Measurements from ENCODE around the gene BTBD9.

BTBD9 gene

DNA sequence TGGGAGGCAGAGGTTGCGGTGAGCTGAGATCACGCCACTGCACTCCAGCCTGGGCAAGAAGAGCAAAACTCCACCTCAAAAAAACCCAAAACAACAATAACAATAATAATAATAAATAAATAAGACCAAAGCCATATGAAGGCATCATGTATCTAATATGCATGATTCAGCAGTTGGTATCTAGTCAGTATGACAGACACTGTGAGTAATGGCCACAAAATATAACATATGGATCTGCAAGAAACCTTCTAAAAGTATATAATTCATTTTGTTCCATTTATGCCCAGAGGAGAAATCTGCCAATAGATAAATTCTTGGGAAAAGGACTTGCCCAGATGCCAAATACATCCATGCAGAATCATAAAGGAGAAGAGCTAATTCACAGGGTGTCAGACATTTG, 252.3 kb downstream of the BTBD9 start:
- Histone ChIP-seq H3K4me2 (ENCODE audit: low read length) (no peak overlapping the region), H3K4ac (ENCODE audit: low read depth, low read length) (no peak overlapping the region), H3K23ac (ENCODE audit: low read length) (no peak overlapping the region), H3K79me1 (ENCODE audit: low read length) (no peaks in the 10 kb centered on the region), H2AK5ac (ENCODE audit: low read length) (no peak overlapping the region), H3K79me2 (ENCODE audit: control insufficient read depth, insufficient read depth, low read length) (no peaks in the 10 kb centered on the region), H2BK15ac (replicated peaks; ENCODE audit: low read depth) (peak overlapping the region; percentile 19), H3K4me3 (ENCODE audit: low read length) (no peak overlapping the region), H3K18ac (ENCODE audit: low read length) (no peak overlapping the region), H3K27me3 (ENCODE audit: insufficient read depth, low read length, poor library complexity) (no peaks in the 10 kb centered on the region), H3K27ac (ENCODE audit: low read depth, low read length) (no peak overlapping the region), H3K9ac (ENCODE audit: low read length) (no peak overlapping the region), H2BK120ac (ENCODE audit: low read depth, low read length) (no peak overlapping the region), H3K36me3 (ENCODE audit: control insufficient read depth, insufficient read depth, low read length) (no peaks in the 10 kb centered on the region), H2BK5ac (ENCODE audit: low read length) (no peak overlapping the region), H3K56ac (ENCODE audit: low read length) (no peak overlapping the region), H3K4me1 (ENCODE audit: control insufficient read depth, low read depth, low read length) (no peaks in the 10 kb centered on the region), H4K5ac (ENCODE audit: low read length) (no peak overlapping the region), H4K8ac (ENCODE audit: low read depth, low read length) (no peak overlapping the region)
- WGBS (ENCODE audit: extremely low coverage, insufficient coverage, low lambda C conversion rate): no CpG with 5 or more reads among the region's 2 CpGs
- no peak for DNase-seq

DNA sequence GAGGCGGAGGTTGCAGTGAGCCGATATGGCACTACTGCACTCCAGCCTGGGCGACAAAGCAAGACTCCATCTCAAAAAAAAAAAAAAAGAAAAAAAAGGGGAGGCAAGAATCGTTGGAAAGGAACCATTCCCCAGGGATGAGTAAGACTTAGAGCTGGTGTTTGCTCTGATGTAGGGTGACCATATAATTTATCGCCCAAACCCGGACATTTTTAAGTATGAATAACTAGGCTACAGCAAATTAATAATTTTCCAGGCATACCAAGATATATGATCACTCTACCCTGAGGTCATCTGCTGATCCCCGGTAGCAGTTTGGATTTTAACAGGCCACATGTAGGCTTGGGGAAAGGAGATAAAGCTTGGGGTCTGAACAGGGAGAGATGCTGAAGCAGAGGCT, 260.9 kb downstream of the BTBD9 start:
- no peak for DNase-seq
- H2BK120ac ChIP-seq (ENCODE audit: low read depth, low read length): no peak overlapping the region
- no peak overlapping the region for H3K56ac ChIP-seq (ENCODE audit: low read length)
- no peak overlapping the region for H3K23ac ChIP-seq (ENCODE audit: low read length)
- H3K4me2 ChIP-seq (ENCODE audit: low read length): no peak overlapping the region
- no peaks in the 10 kb centered on the region for H3K27me3 ChIP-seq (ENCODE audit: insufficient read depth, low read length, poor library complexity)
- H3K79me2 ChIP-seq (ENCODE audit: control insufficient read depth, insufficient read depth, low read length): no peaks in the 10 kb centered on the region
- H2BK15ac ChIP-seq (replicated peaks; ENCODE audit: low read depth): peak overlapping the region; percentile 13
- H3K9ac ChIP-seq (ENCODE audit: low read length): no peak overlapping the region
- H3K4ac ChIP-seq (ENCODE audit: low read depth, low read length): no peak overlapping the region
- no peak overlapping the region for H3K18ac ChIP-seq (ENCODE audit: low read length)
- no peak overlapping the region for H3K4me3 ChIP-seq (ENCODE audit: low read length)
- H4K8ac ChIP-seq (ENCODE audit: low read depth, low read length): no peak overlapping the region
- no peaks in the 10 kb centered on the region for H3K4me1 ChIP-seq (ENCODE audit: control insufficient read depth, low read depth, low read length)
- no peak overlapping the region for H2AK5ac ChIP-seq (ENCODE audit: low read length)
- no CpG with 5 or more reads among the region's 7 CpGs for WGBS (ENCODE audit: extremely low coverage, insufficient coverage, low lambda C conversion rate)
- H3K79me1 ChIP-seq (ENCODE audit: low read length): no peaks in the 10 kb centered on the region
- H2BK5ac ChIP-seq (ENCODE audit: low read length): no peak overlapping the region
- no peak overlapping the region for H4K5ac ChIP-seq (ENCODE audit: low read length)
- no peaks in the 10 kb centered on the region for H3K36me3 ChIP-seq (ENCODE audit: control insufficient read depth, insufficient read depth, low read length)
- H3K27ac ChIP-seq (ENCODE audit: low read depth, low read length): no peak overlapping the region

DNA sequence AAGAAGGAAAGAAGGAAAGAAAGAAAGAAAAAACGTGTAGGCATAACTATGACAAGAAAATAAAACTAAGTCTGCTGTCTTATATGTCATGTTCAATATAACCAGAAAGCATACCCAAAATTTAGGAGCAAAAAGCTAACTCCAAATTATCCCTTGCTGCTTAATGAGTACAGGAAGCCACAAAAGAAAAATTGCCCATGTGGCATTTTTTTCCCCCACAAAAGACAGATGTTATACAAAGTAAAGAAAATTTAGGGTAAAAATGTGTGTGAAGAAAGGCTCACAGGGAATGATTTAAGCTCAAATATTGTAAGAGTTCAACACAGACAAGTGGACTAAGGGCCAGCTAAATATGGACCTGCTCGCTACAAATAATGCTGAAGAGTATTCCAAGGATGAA, 263.8 kb downstream of the BTBD9 start:
- no peak overlapping the region for H2BK15ac ChIP-seq (replicated peaks; ENCODE audit: low read depth)
- no peak overlapping the region for H3K4ac ChIP-seq (ENCODE audit: low read depth, low read length)
- H3K23ac ChIP-seq (ENCODE audit: low read length): no peak overlapping the region
- no peak overlapping the region for H3K18ac ChIP-seq (ENCODE audit: low read length)
- H2BK120ac ChIP-seq (ENCODE audit: low read depth, low read length): no peak overlapping the region
- H3K27me3 ChIP-seq (ENCODE audit: insufficient read depth, low read length, poor library complexity): no peaks in the 10 kb centered on the region
- H3K9ac ChIP-seq (ENCODE audit: low read length): no peak overlapping the region
- no CpG with 5 or more reads among the region's 2 CpGs for WGBS (ENCODE audit: extremely low coverage, insufficient coverage, low lambda C conversion rate)
- no peaks in the 10 kb centered on the region for H3K4me1 ChIP-seq (ENCODE audit: control insufficient read depth, low read depth, low read length)
- DNase-seq: no peak
- no peaks in the 10 kb centered on the region for H3K79me2 ChIP-seq (ENCODE audit: control insufficient read depth, insufficient read depth, low read length)
- no peak overlapping the region for H3K4me2 ChIP-seq (ENCODE audit: low read length)
- no peak overlapping the region for H2AK5ac ChIP-seq (ENCODE audit: low read length)
- no peaks in the 10 kb centered on the region for H3K79me1 ChIP-seq (ENCODE audit: low read length)
- no peak overlapping the region for H2BK5ac ChIP-seq (ENCODE audit: low read length)
- H3K56ac ChIP-seq (ENCODE audit: low read length): no peak overlapping the region
- H4K5ac ChIP-seq (ENCODE audit: low read length): no peak overlapping the region
- H3K36me3 ChIP-seq (ENCODE audit: control insufficient read depth, insufficient read depth, low read length): no peaks in the 10 kb centered on the region
- no peak overlapping the region for H4K8ac ChIP-seq (ENCODE audit: low read depth, low read length)
- H3K4me3 ChIP-seq (ENCODE audit: low read length): no peak overlapping the region
- H3K27ac ChIP-seq (ENCODE audit: low read depth, low read length): no peak overlapping the region

DNA sequence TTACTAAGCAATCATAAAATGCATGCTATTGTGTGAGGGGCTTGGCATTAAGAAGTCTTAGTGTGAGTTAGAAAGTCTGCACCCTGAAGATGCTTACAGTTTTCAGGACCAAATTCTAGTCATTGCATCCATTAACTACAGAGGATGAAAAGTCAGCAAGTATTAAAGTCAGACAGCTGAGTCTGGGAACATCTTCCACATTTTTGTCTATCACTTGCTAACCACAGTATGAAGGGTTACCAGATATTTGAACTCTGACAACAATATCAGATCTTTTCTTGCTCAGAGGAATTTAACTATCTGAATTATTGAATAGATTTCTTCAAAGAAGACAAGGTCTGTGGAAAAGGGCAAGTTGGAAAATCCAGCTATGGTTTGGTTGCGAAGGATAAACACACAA, 264.4 kb downstream of the BTBD9 start:
- Histone ChIP-seq H3K4me2 (ENCODE audit: low read length) (no peak overlapping the region), H3K4me1 (ENCODE audit: control insufficient read depth, low read depth, low read length) (no peaks in the 10 kb centered on the region), H3K56ac (ENCODE audit: low read length) (no peak overlapping the region), H4K8ac (ENCODE audit: low read depth, low read length) (no peak overlapping the region), H3K4ac (ENCODE audit: low read depth, low read length) (no peak overlapping the region), H3K79me1 (ENCODE audit: low read length) (no peaks in the 10 kb centered on the region), H3K27me3 (ENCODE audit: insufficient read depth, low read length, poor library complexity) (no peaks in the 10 kb centered on the region), H2AK5ac (ENCODE audit: low read length) (no peak overlapping the region), H4K5ac (ENCODE audit: low read length) (no peak overlapping the region), H3K36me3 (ENCODE audit: control insufficient read depth, insufficient read depth, low read length) (no peaks in the 10 kb centered on the region), H3K18ac (ENCODE audit: low read length) (no peak overlapping the region), H3K79me2 (ENCODE audit: control insufficient read depth, insufficient read depth, low read length) (no peaks in the 10 kb centered on the region), H2BK120ac (ENCODE audit: low read depth, low read length) (no peak overlapping the region), H2BK15ac (replicated peaks; ENCODE audit: low read depth) (no peak overlapping the region), H3K27ac (ENCODE audit: low read depth, low read length) (no peak overlapping the region), H2BK5ac (ENCODE audit: low read length) (no peak overlapping the region), H3K4me3 (ENCODE audit: low read length) (no peak overlapping the region), H3K9ac (ENCODE audit: low read length) (no peak overlapping the region), H3K23ac (ENCODE audit: low read length) (no peak overlapping the region)
- WGBS (ENCODE audit: extremely low coverage, insufficient coverage, low lambda C conversion rate): no CpG with 5 or more reads among the region's 1 CpG
- DNase-seq: no peak

DNA sequence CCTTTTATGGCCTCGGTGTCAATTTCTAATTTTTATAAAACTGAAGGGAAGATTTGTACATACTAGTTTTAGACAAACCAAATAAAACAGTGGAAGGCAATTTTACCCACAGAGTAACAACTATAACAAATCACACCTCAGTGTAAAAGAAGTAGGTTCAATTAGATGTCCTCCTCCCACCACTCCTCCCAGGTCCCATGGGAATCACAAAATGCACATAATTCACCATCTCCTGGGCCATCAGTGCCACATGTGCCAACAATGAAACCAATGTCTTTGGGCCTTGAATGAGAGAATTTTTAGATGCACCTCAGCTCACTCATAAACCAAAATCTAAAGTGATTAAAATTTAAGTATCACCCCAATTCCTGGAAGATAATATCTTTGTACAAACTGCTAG, 267.8 kb downstream of the BTBD9 start:
- no CpG with 5 or more reads among the region's 1 CpG for WGBS (ENCODE audit: extremely low coverage, insufficient coverage, low lambda C conversion rate)
- no peak overlapping the region for H3K4me3 ChIP-seq (ENCODE audit: low read length)
- H3K18ac ChIP-seq (ENCODE audit: low read length): no peak overlapping the region
- H2BK5ac ChIP-seq (ENCODE audit: low read length): no peak overlapping the region
- H3K9ac ChIP-seq (ENCODE audit: low read length): no peak overlapping the region
- H2BK120ac ChIP-seq (ENCODE audit: low read depth, low read length): no peak overlapping the region
- no peaks in the 10 kb centered on the region for H3K27me3 ChIP-seq (ENCODE audit: insufficient read depth, low read length, poor library complexity)
- H2AK5ac ChIP-seq (ENCODE audit: low read length): no peak overlapping the region
- no peak overlapping the region for H4K5ac ChIP-seq (ENCODE audit: low read length)
- no peak overlapping the region for H2BK15ac ChIP-seq (replicated peaks; ENCODE audit: low read depth)
- H3K4me1 ChIP-seq (ENCODE audit: control insufficient read depth, low read depth, low read length): no peaks in the 10 kb centered on the region
- H3K4ac ChIP-seq (ENCODE audit: low read depth, low read length): no peak overlapping the region
- no peaks in the 10 kb centered on the region for H3K79me2 ChIP-seq (ENCODE audit: control insufficient read depth, insufficient read depth, low read length)
- H3K56ac ChIP-seq (ENCODE audit: low read length): no peak overlapping the region
- no peak for DNase-seq
- no peak overlapping the region for H3K4me2 ChIP-seq (ENCODE audit: low read length)
- H4K8ac ChIP-seq (ENCODE audit: low read depth, low read length): no peak overlapping the region
- H3K27ac ChIP-seq (ENCODE audit: low read depth, low read length): no peak overlapping the region
- no peak overlapping the region for H3K23ac ChIP-seq (ENCODE audit: low read length)
- no peaks in the 10 kb centered on the region for H3K79me1 ChIP-seq (ENCODE audit: low read length)
- no peaks in the 10 kb centered on the region for H3K36me3 ChIP-seq (ENCODE audit: control insufficient read depth, insufficient read depth, low read length)
